Right renal pelvis (tissue), 4 donors: ENCODE results near the gene TMEM69. TPM values are rescaled to one million over a fixed set of nuclear protein-coding genes. Genes with fewer than 3 reads are reported as not detected.
"Not testable (repeated sequence)": the region's sequence is repeated elsewhere in the genome, so short reads cannot be mapped to it uniquely, and the experiment has no call there.

Experiments used
- DNase-seq, 4 donors: peaks; one replicate each; pipeline ENCODE4 v3.0.0-alpha.2; 2013; ENCODE audit warnings: low read depth in 4 of 4, low spot score in 3 of 4, missing footprints in 1 of 4
- polyA plus RNA-seq, 4 donors: library from polyadenylated mRNA; unstranded; fragments of 120-200 nt; gene quantifications; one replicate each; pipeline ENCODE4 v1.2.1, GENCODE V29; 2013; ENCODE audit not compliant: insufficient read length in 4 of 4

The TMEM69 gene
- polyA plus RNA-seq, 4 donors: 51.6 to 57.7 (median 54.2) TPM

DNA sequence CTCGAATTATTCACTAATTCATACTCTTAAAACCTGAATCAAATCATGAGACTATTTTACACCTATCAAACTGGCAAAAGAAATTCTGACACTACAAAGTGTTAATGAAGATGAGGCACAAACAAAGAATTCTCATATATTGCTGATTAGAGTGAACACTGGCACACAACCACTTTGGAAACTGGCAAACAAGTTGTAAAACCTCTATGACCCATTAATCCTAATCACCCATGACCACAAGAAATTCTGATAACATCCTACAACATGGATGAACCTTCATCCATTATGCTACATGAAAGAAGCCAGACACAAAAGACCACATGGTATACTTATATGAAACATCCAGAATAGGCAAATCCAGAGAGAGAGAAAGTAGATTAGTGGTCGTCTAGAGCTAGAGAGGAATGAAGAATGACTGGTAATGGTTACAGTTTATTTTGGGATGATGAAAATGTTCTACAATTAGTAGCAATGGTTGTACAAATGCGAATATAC, 10.2 kb upstream of the TMEM69 start:
- DNase-seq: no peak

DNA sequence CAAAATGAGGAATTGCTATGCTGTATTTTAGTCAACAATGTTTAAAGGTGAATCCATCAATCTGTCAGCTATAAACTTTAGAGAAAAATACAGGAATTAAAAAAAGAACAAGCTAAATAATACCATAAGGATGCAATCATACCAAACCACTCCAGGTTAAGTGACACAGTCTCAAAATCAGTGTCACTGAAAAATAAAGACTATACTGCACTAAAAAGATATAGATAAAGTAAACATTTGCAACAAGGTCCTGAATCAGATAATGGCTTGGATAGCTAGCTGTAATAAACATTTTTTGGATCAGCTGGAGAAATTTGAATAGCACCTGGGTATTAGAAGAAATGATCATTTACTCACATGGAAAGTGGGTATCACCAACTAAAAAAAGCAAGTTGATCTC, 9.5 kb upstream of the TMEM69 start:
- DNase-seq: no peak

DNA sequence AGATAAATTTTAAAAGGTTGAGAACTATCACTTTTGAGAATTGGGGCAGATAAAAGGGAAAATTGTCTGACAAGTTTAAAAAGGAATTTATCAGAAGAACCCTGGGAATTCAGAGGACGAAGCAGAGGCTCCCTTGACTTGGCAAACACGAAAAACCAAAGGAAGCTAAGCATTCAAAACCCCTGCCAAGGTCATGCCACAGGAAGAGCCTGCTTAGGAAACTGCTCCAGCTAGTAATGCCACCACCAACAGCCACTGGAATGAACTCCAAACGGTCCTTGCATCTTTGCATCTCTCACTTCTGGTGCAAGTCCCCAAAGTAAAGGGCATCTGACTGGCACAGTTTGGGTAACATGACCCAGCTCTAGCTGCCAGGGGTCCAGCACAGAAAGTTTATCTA, 8.9 kb upstream of the TMEM69 start:
- DNase-seq: no peak

DNA sequence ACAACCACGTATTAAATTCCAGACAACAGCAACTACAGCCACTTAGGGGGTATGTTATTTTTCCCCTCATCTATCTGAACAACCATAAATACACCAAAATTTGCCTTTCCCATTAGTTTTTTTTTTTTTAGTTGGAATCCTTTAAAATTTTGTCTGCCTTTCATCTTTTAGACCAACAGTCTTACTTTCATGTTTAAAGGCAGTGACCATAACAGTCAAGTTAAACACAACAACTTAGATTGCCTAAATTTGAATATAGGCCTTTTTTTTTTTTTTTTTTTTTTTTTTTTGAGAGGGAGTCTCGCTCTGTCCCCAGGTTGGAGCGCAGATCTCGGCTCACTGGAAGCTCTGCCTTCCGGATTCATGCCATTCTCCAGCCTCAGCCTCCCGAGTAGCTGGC, 5.0 kb upstream of the TMEM69 start:
- DNase-seq: no peak

DNA sequence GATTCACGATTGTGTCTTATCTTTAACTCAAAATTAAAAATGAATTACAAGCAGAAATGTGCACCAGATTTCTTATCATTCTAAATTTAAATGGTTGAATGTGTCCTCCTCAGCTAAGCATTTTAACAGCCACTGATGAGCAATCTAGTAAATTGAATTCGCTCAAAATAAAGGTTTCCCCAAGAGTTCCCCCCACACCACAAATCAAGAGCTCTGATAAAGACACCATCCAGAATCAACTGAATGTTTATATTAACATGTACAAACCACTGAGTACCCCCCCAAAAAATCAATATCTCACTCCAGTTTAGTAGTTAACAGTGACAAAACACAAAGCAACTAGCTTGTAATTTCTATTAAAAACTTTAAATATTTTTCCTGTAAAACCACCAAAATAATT, 3.6 kb upstream of the TMEM69 start:
- no peak for DNase-seq

DNA sequence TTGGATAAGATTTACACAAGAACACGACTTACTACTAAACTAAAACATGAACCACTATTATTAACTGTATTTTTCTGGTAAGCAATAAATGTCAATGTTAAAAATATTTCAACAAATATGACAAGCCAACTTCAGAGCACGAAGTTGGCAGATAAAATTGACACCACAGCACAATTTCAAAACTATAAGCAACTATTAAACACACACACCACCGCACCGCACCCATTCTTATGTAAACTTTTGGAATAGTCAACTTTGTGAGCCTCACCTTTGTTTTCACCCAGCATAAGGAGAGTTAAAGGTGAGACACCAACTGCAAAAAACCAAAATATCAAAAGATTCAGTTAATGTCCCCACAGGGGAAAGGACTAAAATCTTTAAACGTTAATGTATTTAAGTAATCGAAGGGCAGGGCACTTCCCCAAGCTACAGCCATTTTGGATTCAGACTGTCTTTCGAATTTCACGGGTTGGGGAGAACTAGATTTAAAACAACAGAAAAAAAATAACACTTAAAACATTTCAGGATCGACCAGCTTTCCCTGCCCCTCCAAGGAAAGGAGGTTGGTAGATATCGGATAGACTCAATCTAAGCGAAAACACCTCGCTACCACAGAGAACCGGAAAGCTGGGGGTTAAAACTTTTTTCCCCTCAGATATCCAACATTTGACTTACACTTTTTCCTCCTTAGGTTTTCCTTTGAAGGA, 2.5 kb upstream of the TMEM69 start:
- DNase-seq: peak in 3 of 4 donors; percentile 28 to 67 (median 62)

DNA sequence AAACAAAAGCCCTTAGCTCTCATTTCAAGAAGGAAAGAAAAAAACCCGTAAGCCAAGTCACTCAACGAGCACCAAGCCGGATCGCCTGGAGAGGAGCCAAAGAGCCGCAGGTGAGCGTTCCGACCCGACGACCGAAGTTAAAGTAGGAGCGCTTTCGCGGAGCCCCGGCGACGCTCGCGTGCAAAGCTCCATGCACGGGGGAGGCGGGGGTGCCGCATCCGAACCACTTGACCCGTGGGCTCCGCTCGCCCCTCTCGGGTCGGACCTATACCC, 2.0 kb upstream of the TMEM69 start:
- DNase-seq: peak in 2 of 4 donors; percentile 56 to 59

DNA sequence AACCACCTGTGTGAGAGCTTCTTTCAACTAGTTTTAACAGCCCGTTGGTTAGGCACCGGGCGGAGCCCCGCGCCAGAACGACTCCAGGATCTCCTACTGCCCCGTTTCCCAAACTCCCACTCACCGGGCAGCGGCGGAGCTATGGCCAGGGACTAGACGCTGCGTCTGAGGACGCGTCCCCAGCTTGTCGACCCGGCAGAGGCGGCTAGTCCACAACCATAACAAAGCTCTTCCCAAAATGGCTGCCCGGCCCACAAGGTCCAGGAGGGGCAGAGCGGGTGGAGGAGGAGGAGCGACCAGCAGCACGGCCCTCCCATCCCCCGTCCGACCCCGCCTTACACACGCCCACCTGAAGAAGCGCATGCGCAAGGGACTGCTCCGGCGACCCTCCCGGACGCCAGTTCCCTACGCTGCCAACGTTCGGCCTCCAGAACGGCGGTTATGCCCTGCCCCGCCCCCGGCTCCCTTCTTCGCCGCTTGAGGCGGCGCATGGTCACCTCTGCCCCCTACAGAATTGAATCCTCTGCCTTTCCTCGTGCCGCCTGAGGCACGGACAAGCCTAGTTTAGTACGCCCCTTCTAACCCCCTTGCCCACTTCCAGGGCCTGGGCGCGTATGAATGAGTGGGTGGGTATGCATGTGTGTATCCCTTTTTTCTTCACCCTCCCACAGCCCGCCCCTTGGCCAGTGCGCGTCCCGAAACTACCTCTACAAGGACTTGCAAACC, 1.5 kb upstream of the TMEM69 start, which contains the start of gene GPBP1L1:
GPBP1L1 (minus strand) TSS at position 246 of the 726 bp plus-strand sequence. CDS start 27,446 bp downstream, outside the sequence.
- DNase-seq: peak; percentile 94 to 98 (median 94)

DNA sequence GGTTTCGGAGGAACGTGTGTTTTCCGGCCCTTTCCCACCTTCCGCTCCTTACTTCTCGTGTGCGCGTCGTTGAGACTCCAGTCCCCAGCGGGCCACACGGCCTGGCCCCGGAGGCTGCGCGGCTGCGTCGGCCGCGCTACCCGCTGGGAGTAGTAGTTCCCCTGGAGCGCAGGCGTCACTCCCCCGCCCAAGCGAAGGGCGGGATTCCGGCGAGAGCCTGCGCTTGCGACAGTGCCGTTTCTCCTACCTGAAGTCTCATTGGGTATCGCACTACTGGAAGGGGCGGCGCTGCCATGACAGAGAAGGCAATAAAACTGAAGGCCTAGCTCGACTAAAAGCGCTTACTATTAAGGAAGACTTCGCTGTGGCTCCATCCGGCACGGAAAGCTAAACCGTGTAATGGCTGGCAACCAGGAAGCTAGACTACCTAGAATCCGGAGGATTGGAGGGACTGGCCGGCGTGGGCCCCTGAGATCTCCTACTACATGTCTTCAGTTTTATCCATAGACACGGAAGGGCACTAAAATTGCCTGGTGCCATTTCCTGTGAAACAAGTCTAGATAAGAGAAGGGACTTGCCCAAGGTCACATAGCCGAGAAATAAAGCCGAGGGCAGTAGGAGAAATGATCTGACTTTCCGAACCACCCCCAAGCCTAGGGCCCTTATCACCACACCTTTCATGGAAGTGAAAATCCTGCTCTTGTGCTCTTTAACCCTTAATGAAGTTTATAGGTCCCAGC, 797 bp upstream of the TMEM69 start:
- peak; percentile 95 to 97 (median 96) for DNase-seq

DNA sequence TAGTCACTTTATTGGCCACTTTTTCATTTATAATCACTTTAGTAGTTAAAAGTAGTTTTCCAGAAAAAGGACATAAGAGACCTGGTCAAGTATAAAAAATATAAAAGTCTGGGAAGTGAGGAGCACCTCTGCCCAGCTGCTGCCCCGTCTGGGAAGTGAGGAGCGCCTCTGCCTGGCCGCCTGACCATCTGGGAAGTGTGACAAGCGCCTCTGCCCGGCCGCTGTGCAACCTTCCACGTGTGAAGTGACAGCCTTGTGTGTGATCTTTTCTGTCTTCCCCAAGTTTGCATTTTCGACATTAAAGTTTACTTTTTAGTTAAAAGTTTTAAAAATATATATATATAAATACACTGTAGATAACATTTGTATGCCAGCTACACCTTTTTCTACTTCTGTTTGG, 5.8 kb downstream of the TMEM69 start:
- DNase-seq: not testable (repeated sequence)

DNA sequence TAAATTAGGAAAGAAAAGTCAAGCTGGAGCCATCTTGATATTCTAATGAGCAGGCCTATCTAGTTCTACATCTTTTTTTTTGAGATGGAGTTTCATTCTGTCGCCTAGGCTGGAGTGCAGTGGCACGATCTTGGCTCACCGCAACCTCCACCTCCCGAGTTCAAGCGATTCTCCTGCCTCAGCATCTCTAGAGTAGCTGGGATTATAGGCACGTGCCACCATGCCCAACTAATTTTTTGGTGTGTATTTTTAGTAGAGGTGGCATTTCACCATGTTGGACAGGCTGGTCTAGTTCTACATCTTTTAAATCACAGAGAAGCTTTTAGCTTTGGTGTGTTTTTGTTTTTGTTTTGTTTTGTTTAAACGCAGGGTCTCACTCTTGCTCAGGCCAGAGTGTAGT, 6.8 kb downstream of the TMEM69 start:
- no peak for DNase-seq

DNA sequence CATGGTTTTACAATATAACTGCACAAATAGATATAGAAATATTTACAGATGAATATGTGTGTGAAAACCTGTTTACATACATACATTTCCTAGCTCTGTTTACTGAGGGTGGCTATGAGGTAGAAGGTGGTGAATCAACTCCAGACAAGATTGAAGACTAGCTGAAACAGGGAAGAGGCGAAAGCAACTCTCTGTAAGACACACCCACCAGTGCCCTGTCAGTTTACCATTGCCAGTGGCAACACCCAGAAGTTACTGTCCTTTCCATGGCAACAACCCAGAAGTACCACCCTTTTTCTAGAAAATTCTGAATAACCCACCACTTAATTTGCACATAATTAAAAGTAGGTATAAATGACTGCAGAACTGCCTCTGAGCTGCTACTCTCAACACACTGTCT, 16.7 kb downstream of the TMEM69 start:
- no peak for DNase-seq

DNA sequence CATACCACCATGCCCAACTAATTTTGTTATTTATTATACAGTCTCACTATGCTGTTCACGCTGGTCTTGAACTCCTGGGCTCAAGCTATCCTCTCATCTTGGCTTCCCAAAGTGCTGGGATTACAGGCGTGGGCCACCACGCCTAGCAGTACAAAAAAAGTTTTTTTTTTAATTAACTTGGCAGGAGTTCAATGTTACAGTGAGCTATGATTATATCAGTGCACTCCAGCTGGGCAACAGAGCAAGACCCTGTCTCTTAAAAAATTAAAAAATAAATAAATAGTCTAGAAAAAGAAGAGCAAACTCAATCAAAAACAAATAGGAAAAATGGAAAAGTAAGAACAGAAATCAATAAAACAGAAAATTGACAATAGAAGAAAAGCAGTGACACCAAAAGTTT, 25.7 kb downstream of the TMEM69 start:
- no peak for DNase-seq

DNA sequence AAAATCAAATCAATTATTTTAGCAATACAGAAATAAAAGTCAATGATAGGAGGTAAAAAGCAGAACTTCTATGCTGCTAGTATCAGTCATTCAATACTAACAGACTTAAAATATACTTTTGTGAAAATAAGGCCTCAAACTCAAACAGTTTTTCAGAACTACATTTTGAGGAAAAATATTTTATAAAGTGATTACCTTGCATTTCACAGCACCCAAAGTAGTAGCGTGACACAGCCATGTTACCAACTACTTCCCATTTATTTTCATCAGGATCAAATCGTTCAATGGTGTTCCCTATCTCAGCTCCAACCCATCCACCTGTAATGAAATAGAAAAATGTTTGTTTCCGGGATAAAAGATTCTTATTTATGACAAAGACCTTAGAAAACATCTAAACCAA, 28.7 kb downstream of the TMEM69 start:
- DNase-seq: no peak

DNA sequence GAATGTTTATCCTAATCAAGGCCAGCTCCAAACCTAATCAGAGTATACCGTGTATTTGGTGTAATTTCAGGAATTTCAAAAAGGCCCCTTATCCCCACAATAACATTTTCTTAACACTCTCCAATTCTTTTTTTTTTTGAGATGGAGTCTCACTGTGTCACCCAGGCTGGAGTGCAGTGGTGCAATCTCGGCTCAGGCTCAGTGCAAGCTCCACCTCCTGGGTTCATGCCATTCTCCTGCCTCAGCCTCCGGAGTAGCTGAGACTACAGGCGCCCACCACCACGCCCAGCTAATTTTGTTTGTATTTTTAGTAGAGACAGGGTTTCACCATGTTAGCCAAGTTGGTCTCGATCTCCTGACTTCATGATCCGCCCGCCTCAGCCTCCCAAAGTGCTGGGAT, 29.4 kb downstream of the TMEM69 start:
- not testable (repeated sequence) for DNase-seq

DNA sequence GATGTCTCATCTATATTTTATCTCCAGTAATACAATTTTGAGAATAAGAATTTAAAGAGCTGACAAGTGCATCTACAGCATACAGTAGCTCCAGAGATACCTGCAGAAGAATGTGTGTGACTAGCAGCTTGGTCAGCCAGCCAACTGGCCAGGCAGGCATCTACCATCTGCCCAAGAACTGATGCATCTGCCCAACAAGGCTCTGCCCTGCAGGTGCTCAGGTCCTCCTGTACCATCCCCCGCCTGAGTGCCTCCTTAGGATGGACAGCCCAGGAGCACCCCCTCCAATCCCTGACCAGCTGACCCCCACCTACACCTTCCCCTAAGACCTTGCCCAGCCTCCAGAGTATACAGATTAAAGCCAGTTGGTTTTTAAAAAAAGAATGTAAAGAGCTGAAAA, 30.3 kb downstream of the TMEM69 start:
- DNase-seq: no peak

DNA sequence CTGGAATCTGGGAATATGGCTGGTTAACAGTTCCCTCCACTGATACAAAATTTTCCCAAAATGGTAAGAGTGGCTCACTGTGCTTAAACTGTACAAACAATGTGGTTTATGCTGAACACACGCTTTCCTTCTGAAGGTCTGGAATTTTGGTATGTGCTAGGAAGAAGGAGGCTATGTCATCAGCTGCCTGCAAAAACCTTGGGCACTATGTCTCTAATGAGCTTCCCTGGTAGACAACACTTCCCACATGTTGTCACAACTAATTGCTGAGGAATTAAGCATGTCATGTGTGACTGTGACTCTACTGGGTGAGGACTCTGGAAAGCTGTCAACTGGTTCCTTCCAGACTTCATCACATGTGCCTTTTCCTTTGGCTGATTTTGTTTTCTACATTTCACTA, 33.2 kb downstream of the TMEM69 start:
- no peak for DNase-seq

DNA sequence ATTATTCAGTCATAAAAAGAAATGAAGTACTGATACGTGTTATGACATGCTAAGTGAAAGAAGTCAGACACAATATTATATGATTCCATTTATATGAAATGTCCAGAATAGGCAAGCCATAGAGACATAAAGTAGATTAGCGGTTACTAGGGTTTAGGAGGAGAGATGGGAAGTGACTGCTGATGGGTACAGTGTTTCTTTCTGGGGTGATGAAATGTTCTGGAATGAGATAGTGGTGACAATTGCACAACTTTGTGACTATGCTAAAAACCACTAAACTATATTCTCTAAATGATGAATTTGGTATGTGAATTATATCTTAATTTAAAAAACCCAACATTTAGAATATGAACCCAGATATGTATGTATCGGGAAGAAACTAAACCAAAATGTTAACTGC, 34.8 kb downstream of the TMEM69 start:
- DNase-seq: no peak

DNA sequence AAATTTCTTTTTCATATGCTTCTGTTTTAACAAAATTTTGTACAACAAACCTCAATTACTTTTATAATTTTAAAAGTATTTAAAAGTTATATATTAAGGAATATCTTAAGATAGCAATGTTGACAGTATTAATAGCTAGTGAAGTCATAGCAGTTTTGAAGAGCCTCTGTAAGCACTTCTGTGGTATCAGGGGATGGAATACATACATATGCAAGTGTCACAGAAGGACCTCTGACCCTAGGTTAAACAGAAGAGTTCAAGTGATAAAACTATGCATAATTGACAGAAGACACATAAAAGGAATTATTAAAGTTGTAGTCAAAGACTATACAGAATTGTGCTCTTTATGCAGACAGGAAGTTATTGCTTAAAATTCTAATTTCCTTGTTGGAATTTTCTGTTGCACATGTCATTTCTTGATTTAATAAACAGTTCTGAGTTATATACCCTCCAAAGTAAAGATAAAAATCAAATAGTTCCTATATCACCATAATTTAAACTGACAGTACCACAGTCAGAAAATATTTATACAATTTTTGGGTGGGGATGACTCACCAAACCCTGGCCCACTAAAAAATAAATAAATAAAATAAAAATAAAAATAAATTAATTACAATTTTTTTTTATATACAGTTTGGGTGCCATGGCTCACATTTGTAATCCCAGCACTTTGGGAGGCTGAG, 35.4 kb downstream of the TMEM69 start:
- no peak for DNase-seq

DNA sequence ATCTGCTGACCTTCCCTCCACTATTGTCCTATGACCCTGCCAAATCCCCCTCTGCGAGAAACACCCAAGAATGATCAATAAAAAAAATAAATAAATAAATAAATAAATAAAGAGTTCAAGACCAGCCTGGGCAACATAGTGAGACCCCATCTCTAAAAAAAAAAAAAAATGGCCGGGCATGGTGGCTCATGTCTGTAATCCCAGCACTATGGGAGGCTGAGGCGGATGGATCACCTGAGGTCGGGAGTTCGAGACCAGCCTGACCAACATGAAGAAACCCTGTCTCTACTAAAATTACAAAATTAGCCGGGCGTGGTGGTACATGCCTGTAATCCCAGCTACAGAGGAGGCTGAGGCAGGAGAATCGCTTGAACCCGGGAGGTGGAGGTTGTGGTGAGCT, 38.0 kb downstream of the TMEM69 start:
- DNase-seq: not testable (repeated sequence)
